Erythroblast (primary cell): ENCODE results near the gene SSC4D.

Source experiments
- GATA1 ChIP-seq: IDR thresholded peaks from 2 replicates; pipeline ENCODE4 v1.6.1; 2011; ENCODE audit warnings: low read depth, mild to moderate bottlenecking, control low read depth, low read length, moderate library complexity
- POLR2A ChIP-seq: IDR thresholded peaks from 2 replicates; pipeline ENCODE4 v1.6.1; 2011; ENCODE audit warnings: mild to moderate bottlenecking, low read length

- TF ChIP-seq POLR2A (no peak), GATA1 (no peak)
These were observed 22.7 kb downstream of the SSC4D start for GRCh38 chr7:76386691-76387260.
